Measurements from ENCODE around the gene TMEM91. TPM values are rescaled to one million over a fixed set of nuclear protein-coding genes. Genes with fewer than 3 reads are reported as not detected.

Gene TMEM91
- total and polyA plus RNA-seq, 2 experiments from 2014 or later: 9.3 to 10.6 TPM

GRCh38 chr19:41384351-41384750 lies 8.0 kb downstream of the TMEM91 start:
- Mint-ChIP-seq H3K4me1 (no peaks in the 10 kb centered on the region), H3K36me3 (ENCODE audit: low read depth) (peaks cover 21% of the 10 kb centered on the region), H3K9me3 (peaks cover 3% of the 10 kb centered on the region; the same call in 1 of the 3 replicates), H3K4me3 (no peak overlapping the region), H3K27ac (no peak overlapping the region), H3K27me3 (ENCODE audit: insufficient read depth, low read depth, poor library complexity) (peaks cover 3% of the 10 kb centered on the region)
- no peak for TF ChIP-seq EZH2 (IDR thresholded peaks at IDR 0.05; ENCODE audit: low read depth, unreplicated experiment)
- H3K27ac ChIP-seq (ENCODE audit: low read depth): no peak overlapping the region
- H3F3A ChIP-seq (replicated peaks; ENCODE audit: low read depth): 0 out of 2 replicates have a peak, but pooled peaks cover 4% of the 10 kb centered on the region
- no peaks in the 10 kb centered on the region for H3K79me2 ChIP-seq (replicated peaks; ENCODE audit: insufficient read depth)
- peaks cover 5% of the 10 kb centered on the region; the same call in 1 of the 2 replicates for H4K20me1 ChIP-seq (replicated peaks; ENCODE audit: insufficient read depth)
- H3K4me2 ChIP-seq: no peak overlapping the region
- 0 out of 2 replicates have a peak, but pooled peaks cover 3% of the 10 kb centered on the region for H3K36me3 ChIP-seq (ENCODE audit: insufficient read depth)
- DNase-seq (ENCODE audit: low spot score): no peak
- ATAC-seq: no peak
- H3K4me3 ChIP-seq: no peak overlapping the region
- no peaks in the 10 kb centered on the region for H3K27me3 ChIP-seq (ENCODE audit: insufficient read depth)
- H3K9me2 ChIP-seq (ENCODE audit: insufficient read depth): no peaks in the 10 kb centered on the region
- H3K4me1 ChIP-seq (ENCODE audit: insufficient read depth): no peaks in the 10 kb centered on the region
- H2AFZ ChIP-seq: no peak overlapping the region

DNA sequence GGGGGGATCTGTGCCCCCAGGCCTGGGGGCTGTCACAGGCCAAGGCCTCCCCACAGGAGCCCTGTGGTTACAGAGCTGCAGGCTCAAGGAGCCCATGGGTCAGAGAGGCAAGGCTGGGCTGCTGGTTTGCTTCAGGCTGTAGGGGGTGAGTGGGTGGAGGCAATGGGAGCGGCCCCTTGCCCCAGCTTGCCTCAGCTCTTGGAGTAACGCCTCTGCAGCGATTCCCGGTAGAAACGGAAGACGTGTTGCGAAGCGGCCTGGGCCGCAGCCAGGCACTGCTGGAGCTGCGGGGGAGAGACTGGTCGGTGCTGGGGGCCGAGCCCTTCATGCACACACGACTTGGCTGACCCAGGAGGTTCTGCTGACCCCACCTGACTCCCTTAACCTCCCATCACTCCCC lies 10.1 kb downstream of the TMEM91 start:
- H2AFZ ChIP-seq: no peak overlapping the region
- no peak overlapping the region for H3K27ac ChIP-seq (ENCODE audit: low read depth)
- 0 out of 2 replicates have a peak, but pooled peaks cover 6% of the 10 kb centered on the region for H4K20me1 ChIP-seq (replicated peaks; ENCODE audit: insufficient read depth)
- no peak overlapping the region for H3K4me3 ChIP-seq
- H3K4me3 Mint-ChIP-seq: no peak overlapping the region
- ATAC-seq (no peak), DNase-seq (ENCODE audit: low spot score) (no peak)
- H3K27me3 Mint-ChIP-seq (ENCODE audit: insufficient read depth, low read depth, poor library complexity): peaks cover 2% of the 10 kb centered on the region
- peaks cover 3% of the 10 kb centered on the region; the same call in 1 of the 3 replicates for H3K9me3 Mint-ChIP-seq
- no peaks in the 10 kb centered on the region for H3K4me1 Mint-ChIP-seq
- H3K4me2 ChIP-seq: no peak overlapping the region
- H3K4me1 ChIP-seq (ENCODE audit: insufficient read depth): no peaks in the 10 kb centered on the region
- no peaks in the 10 kb centered on the region for H3K27me3 ChIP-seq (ENCODE audit: insufficient read depth)
- H3K36me3 ChIP-seq (ENCODE audit: insufficient read depth): peaks cover 11% of the 10 kb centered on the region; the same call in 1 of the 2 replicates
- H3K36me3 Mint-ChIP-seq (ENCODE audit: low read depth): peaks cover 41% of the 10 kb centered on the region
- H3K79me2 ChIP-seq (replicated peaks; ENCODE audit: insufficient read depth): no peaks in the 10 kb centered on the region
- 0 out of 2 replicates have a peak, but pooled peaks cover 4% of the 10 kb centered on the region for H3F3A ChIP-seq (replicated peaks; ENCODE audit: low read depth)
- H3K9me2 ChIP-seq (ENCODE audit: insufficient read depth): no peaks in the 10 kb centered on the region
- TF ChIP-seq STAT1 (IDR thresholded peaks at IDR 0.05; ENCODE audit: unreplicated experiment) (no peak), ZNF331 (CRISPR knock-in tag; IDR thresholded peaks at IDR 0.05; ENCODE audit: low read depth) (no peak), ETS1 (IDR thresholded peaks at IDR 0.05) (no peak), EZH2phosphoT487 (IDR thresholded peaks at IDR 0.05; ENCODE audit: unreplicated experiment) (no peak), CREB1 (CRISPR knock-in tag; IDR thresholded peaks at IDR 0.05; ENCODE audit: low read depth) (no peak), POLR2AphosphoS5 (IDR thresholded peaks at IDR 0.05; ENCODE audit: low read depth) (no peak), EZH2 (IDR thresholded peaks at IDR 0.05; ENCODE audit: low read depth, unreplicated experiment) (no peak), REST (IDR thresholded peaks at IDR 0.05; ENCODE audit: unreplicated experiment) (no peak), NANOG (IDR thresholded peaks at IDR 0.05; ENCODE audit: borderline replicate concordance) (no peak)
- TF ChIP-seq, protein P1, sequence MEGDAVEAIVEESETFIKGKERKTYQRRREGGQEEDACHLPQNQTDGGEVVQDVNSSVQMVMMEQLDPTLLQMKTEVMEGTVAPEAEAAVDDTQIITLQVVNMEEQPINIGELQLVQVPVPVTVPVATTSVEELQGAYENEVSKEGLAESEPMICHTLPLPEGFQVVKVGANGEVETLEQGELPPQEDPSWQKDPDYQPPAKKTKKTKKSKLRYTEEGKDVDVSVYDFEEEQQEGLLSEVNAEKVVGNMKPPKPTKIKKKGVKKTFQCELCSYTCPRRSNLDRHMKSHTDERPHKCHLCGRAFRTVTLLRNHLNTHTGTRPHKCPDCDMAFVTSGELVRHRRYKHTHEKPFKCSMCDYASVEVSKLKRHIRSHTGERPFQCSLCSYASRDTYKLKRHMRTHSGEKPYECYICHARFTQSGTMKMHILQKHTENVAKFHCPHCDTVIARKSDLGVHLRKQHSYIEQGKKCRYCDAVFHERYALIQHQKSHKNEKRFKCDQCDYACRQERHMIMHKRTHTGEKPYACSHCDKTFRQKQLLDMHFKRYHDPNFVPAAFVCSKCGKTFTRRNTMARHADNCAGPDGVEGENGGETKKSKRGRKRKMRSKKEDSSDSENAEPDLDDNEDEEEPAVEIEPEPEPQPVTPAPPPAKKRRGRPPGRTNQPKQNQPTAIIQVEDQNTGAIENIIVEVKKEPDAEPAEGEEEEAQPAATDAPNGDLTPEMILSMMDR (conservative IDR thresholded peaks at IDR 0.05; ENCODE audit: low read depth in 2 of 2): no peak
- no peak overlapping the region for H3K27ac Mint-ChIP-seq

Data from GM23338 (cell line).